CD4-positive, alpha-beta T cell (primary cell): ENCODE measurements around the gene GULP1. TPM values are rescaled to one million over a fixed set of nuclear protein-coding genes. Genes with fewer than 3 reads are reported as not detected.

Experiments
- ATAC-seq: fragments of 200-7000 bp; cut with Tn5 transposase; one replicate; pipeline ENCODE4 v1.10.0; 2022; ENCODE audit warnings: mild to moderate bottlenecking; ENCODE audit not compliant: poor library complexity
- CTCF ChIA-PET: fragments of 350-600 bp; sonication (Branson Sonifier 250); formaldehyde crosslinking; loops from one replicate; lab custom pipeline; 2021; ENCODE audit warnings: antibody characterized with exemption, inconsistent platforms; lab: Charles Lee
- POLR2A ChIA-PET: fragments of 350-600 bp; sonication (Branson Sonifier 250); formaldehyde crosslinking; loops from one replicate; lab custom pipeline; 2021; ENCODE audit warnings: antibody characterized with exemption, inconsistent platforms; lab: Charles Lee
- DNase-seq, 14 experiments: peaks; one replicate each; pipeline ENCODE4 v3.0.0-alpha.2; 2013 to 2020; ENCODE audit warnings: mixed read lengths in 2 of 14
- H3K27ac ChIP-seq, 2 donors: one replicate each; pipeline versions ENCODE4 v1.5.1 to v1.7.0; 2013; ENCODE audit warnings: low read length in 2 of 2, low read depth in 1 of 2, mild to moderate bottlenecking in 1 of 2
- H3K27me3 ChIP-seq, 2 experiments: 1 replicate in 1 of 2; 2 replicates in 1 of 2; pipeline versions ENCODE4 v1.6.1 to v1.7.0; 2013; ENCODE audit warnings: low read length in 2 of 2, control low read depth in 1 of 2, mild to moderate bottlenecking in 1 of 2, moderate library complexity in 1 of 2; ENCODE audit not compliant: insufficient read depth in 2 of 2, control insufficient read depth in 1 of 2
- H3K36me3 ChIP-seq: one replicate; pipeline ENCODE4 v1.6.1; 2013; ENCODE audit warnings: low read length, control low read depth; ENCODE audit not compliant: insufficient read depth
- H3K4me1 ChIP-seq: one replicate; pipeline ENCODE4 v1.6.1; 2013; ENCODE audit warnings: low read length, control low read depth; ENCODE audit not compliant: insufficient read depth
- H3K4me3 ChIP-seq: one replicate; pipeline ENCODE4 v1.5.1; 2013; ENCODE audit warnings: mild to moderate bottlenecking, low read length, moderate library complexity
- H3K9me3 ChIP-seq, 2 experiments: 1 replicate in 1 of 2; 2 replicates in 1 of 2; pipeline versions ENCODE4 v1.6.1 to v1.7.0; 2013; ENCODE audit warnings: low read length in 2 of 2, mild to moderate bottlenecking in 2 of 2, control low read depth in 1 of 2, moderate library complexity in 1 of 2; ENCODE audit not compliant: control insufficient read depth in 1 of 2, insufficient read depth in 1 of 2
- H3K27ac Mint-ChIP-seq: one replicate; pipeline ENCODE4 v1.8.0; 2020; ENCODE audit warnings: mixed read lengths
- H3K27me3 Mint-ChIP-seq: one replicate; pipeline ENCODE4 v1.8.0; 2021; ENCODE audit warnings: mixed read lengths
- H3K36me3 Mint-ChIP-seq: one replicate; pipeline ENCODE4 v1.8.0; 2021; ENCODE audit warnings: low read depth, mixed read lengths
- H3K4me1 Mint-ChIP-seq: one replicate; pipeline ENCODE4 v1.8.0; 2021; ENCODE audit warnings: low read depth, mixed read lengths
- H3K4me3 Mint-ChIP-seq: one replicate; pipeline ENCODE4 v1.8.0; 2020; ENCODE audit warnings: mild to moderate bottlenecking, mixed read lengths
- H3K9me3 Mint-ChIP-seq: one replicate; pipeline ENCODE4 v1.8.0; 2020; ENCODE audit warnings: mixed read lengths
- intact Hi-C, 2 experiments: fragments of 100-400 bp; cut with DNase I in 1 of 2; cut with micrococcal nuclease in 1 of 2; formaldehyde crosslinking; loops; one replicate each; pipeline versions ENCODE4 v1.15.1 to v1.9.0; 2023 to 2025; cut with DNase I, micrococcal nuclease
- total RNA-seq, 174 experiments: library from RNA in 2 of 174; stranded (reverse) in 2 of 174; gene quantifications; one replicate each; pipeline ENCODE4 v1.2.3 and lab custom pipeline; 2021 to 2026
- TF ChIP-seq, protein P1 (sequence below): fragments of 200-600 bp; IDR thresholded peaks from one replicate; pipeline ENCODE4 v1.8.0; 2022; ENCODE audit warnings: antibody characterized with exemption, mild to moderate bottlenecking

GULP1 gene
- total RNA-seq, 2 experiments from 2014 or later = not detected

GRCh38 chr2:188607501-188607900 is 315.8 kb downstream of the GULP1 start:
- CTCF ChIA-PET = no interaction called here
- ATAC-seq = no peak
- intact Hi-C loops = no loop called here

DNA sequence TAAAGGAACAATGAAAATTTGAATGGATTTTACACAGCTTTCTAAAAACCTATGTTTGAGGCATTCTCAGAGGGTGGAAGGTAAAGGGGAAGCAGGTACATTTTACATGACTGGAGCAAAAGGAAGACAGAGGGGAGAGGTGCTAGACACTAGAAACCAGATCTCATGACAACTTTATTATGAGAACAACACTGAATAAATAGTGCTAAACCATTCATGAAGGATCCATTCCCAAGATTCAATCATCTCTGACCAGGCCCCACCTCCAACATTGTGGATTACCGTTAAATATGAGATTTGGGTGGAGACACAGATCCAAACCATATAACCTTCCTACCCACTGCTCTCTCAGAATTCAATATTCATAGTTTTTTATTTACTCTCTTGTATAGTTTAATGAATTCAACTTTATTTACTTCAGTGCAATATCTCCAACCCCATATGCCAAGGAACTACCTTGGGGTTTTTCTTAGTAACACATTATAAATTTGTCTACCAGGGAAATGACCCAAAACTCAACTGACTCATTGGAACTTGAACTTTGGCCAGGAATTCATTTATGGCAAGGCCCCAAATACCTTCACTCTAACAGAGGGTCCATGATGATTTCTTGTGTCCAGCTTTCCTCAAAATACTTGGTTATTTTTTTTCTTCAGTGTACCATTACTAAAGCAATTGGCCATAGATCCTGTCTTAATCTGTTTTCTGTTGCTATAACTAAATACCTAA is 317.8 kb downstream of the GULP1 start:
- no peaks in the 10 kb centered on the region for H3K36me3 Mint-ChIP-seq
- H3K27me3 ChIP-seq = no peaks in the 10 kb centered on the region
- H3K4me3 Mint-ChIP-seq = no peak overlapping the region
- intact Hi-C loops = no loop called here
- no peak overlapping the region for H3K4me3 ChIP-seq
- no peak for ATAC-seq
- ChIA-PET CTCF (no interaction called here), POLR2A (no interaction called here)
- no peak overlapping the region for H3K27ac Mint-ChIP-seq
- TF ChIP-seq, protein P1, sequence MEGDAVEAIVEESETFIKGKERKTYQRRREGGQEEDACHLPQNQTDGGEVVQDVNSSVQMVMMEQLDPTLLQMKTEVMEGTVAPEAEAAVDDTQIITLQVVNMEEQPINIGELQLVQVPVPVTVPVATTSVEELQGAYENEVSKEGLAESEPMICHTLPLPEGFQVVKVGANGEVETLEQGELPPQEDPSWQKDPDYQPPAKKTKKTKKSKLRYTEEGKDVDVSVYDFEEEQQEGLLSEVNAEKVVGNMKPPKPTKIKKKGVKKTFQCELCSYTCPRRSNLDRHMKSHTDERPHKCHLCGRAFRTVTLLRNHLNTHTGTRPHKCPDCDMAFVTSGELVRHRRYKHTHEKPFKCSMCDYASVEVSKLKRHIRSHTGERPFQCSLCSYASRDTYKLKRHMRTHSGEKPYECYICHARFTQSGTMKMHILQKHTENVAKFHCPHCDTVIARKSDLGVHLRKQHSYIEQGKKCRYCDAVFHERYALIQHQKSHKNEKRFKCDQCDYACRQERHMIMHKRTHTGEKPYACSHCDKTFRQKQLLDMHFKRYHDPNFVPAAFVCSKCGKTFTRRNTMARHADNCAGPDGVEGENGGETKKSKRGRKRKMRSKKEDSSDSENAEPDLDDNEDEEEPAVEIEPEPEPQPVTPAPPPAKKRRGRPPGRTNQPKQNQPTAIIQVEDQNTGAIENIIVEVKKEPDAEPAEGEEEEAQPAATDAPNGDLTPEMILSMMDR = no peak
- no peaks in the 10 kb centered on the region for H3K27me3 Mint-ChIP-seq
- no peaks in the 10 kb centered on the region for H3K9me3 Mint-ChIP-seq
- H3K4me1 ChIP-seq = no peaks in the 10 kb centered on the region
- peaks cover 0 to 4% of the 10 kb centered on the region in 2 experiments for H3K9me3 ChIP-seq
- H3K36me3 ChIP-seq = no peaks in the 10 kb centered on the region
- no peak overlapping the region for H3K27ac ChIP-seq
- no peak for DNase-seq
- H3K4me1 Mint-ChIP-seq = no peaks in the 10 kb centered on the region

More at GRCh38 chr2:188607501-188607900, 315.8 kb downstream of the GULP1 start:
- Histone ChIP-seq H3K36me3 (no peaks in the 10 kb centered on the region), H3K4me1 (no peaks in the 10 kb centered on the region), H3K27me3 (no peaks in the 10 kb centered on the region), H3K9me3 (peaks cover 0 to 4% of the 10 kb centered on the region in 2 experiments), H3K27ac (no peak overlapping the region), H3K4me3 (no peak overlapping the region)
- H3K27me3 Mint-ChIP-seq = no peaks in the 10 kb centered on the region
- peak in 2 of 14 experiments; percentile 1 to 5 for DNase-seq
- no peak overlapping the region for H3K27ac Mint-ChIP-seq
- H3K9me3 Mint-ChIP-seq = no peaks in the 10 kb centered on the region
- no peaks in the 10 kb centered on the region for H3K36me3 Mint-ChIP-seq
- H3K4me1 Mint-ChIP-seq = no peaks in the 10 kb centered on the region
- POLR2A ChIA-PET = no interaction called here
- TF ChIP-seq, protein P1 = no peak
- H3K4me3 Mint-ChIP-seq = no peak overlapping the region

DNA sequence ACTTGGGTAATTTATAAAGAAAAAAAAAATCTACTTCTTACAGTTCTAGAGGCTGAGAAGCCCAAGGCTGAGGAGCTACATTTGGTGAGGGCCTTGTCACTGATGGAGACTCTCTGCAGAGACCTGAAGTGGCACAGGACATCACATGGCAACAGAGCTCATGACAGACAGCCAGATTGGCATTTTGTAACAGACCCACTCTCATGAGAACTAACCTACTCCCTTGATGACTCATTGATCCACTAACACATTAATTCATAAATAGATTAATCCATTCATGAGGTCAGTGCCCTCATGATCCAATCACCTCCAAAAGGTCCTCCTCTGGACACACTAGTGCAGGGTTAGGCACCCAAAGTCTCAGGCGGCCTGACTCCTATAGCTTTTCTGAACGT is 318.4 kb downstream of the GULP1 start:
- Histone ChIP-seq H3K4me3 (no peak overlapping the region), H3K4me1 (no peaks in the 10 kb centered on the region), H3K27ac (no peak overlapping the region), H3K36me3 (no peaks in the 10 kb centered on the region), H3K27me3 (no peaks in the 10 kb centered on the region), H3K9me3 (peaks cover 0 to 4% of the 10 kb centered on the region in 2 experiments)
- DNase-seq (no peak), ATAC-seq (no peak)
- TF ChIP-seq, protein P1 = no peak
- intact Hi-C loops = no loop called here
- no peaks in the 10 kb centered on the region for H3K27me3 Mint-ChIP-seq
- POLR2A ChIA-PET = no interaction called here
- no peaks in the 10 kb centered on the region for H3K4me1 Mint-ChIP-seq
- H3K27ac Mint-ChIP-seq = no peak overlapping the region
- H3K36me3 Mint-ChIP-seq = no peaks in the 10 kb centered on the region
- CTCF ChIA-PET = no interaction called here
- H3K4me3 Mint-ChIP-seq = no peak overlapping the region
- H3K9me3 Mint-ChIP-seq = no peaks in the 10 kb centered on the region
